Measurements from ENCODE around the gene FAM98B.

The FAM98B gene

DNA sequence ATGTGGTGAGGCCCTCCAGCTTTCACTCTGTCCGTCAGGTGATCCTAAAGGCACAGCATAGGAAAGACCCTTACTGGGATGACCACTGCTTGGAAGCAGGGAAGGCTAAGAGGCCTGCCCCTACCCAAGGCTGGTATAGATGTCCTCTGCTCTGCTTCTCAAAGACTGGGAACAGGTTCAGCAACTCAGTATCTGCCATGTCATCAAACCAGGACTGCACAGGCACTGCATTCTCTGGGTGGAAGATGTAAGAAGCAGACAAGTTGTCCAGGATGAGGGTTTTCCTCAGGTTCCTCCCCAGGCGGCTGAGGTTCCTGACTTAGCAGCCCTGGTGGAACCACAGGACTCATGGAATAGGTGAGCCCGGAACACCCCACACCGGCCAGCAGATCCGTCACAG lies 4.7 kb downstream of the FAM98B start:
- Histone ChIP-seq H3K4me3 (ENCODE audit: low read depth, low read length) (no peak overlapping the region), H3K9me3 (no peaks in the 10 kb centered on the region), H3K27me3 (no peaks in the 10 kb centered on the region), H3K36me3 (no peaks in the 10 kb centered on the region), H3K4me1 (peaks cover 6% of the 10 kb centered on the region)
- no peak for TF ChIP-seq CTCF (IDR thresholded peaks at IDR 0.05; ENCODE audit: low read depth, low read length)
- no peak for DNase-seq

DNA sequence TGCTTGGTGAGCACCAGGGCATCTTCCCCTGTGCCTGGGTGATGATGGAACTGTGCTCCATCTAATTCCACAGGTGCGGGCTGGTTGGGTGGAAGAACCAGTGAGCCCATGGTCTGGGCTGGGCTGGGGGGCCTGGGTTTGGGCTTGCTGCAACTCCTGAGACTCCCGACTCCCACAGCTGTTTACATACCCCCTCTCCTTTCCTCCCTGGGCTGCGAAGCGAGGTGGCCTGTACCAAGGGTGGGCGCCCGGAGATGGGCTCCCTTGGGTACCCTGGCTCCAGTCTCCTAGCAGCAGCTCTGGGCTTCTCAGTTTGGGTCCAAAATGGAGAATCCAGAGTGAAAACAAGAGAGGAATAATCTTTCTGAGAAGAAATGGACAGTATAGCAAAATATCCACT lies 5.6 kb downstream of the FAM98B start:
- no peak for DNase-seq
- Histone ChIP-seq H3K36me3 (no peaks in the 10 kb centered on the region), H3K4me3 (ENCODE audit: low read depth, low read length) (no peak overlapping the region), H3K9me3 (no peaks in the 10 kb centered on the region), H3K27me3 (no peaks in the 10 kb centered on the region), H3K4me1 (peaks cover 6% of the 10 kb centered on the region)
- TF ChIP-seq CTCF (IDR thresholded peaks at IDR 0.05; ENCODE audit: low read depth, low read length): no peak

GRCh38 chr15:38460543-38460942 lies 6.6 kb downstream of the FAM98B start:
- Histone ChIP-seq H3K9me3 (no peaks in the 10 kb centered on the region), H3K4me1 (no peaks in the 10 kb centered on the region), H3K27me3 (no peaks in the 10 kb centered on the region), H3K36me3 (no peaks in the 10 kb centered on the region), H3K4me3 (ENCODE audit: low read depth, low read length) (no peak overlapping the region)
- DNase-seq: no peak
- no peak for TF ChIP-seq CTCF (IDR thresholded peaks at IDR 0.05; ENCODE audit: low read depth, low read length)

DNA sequence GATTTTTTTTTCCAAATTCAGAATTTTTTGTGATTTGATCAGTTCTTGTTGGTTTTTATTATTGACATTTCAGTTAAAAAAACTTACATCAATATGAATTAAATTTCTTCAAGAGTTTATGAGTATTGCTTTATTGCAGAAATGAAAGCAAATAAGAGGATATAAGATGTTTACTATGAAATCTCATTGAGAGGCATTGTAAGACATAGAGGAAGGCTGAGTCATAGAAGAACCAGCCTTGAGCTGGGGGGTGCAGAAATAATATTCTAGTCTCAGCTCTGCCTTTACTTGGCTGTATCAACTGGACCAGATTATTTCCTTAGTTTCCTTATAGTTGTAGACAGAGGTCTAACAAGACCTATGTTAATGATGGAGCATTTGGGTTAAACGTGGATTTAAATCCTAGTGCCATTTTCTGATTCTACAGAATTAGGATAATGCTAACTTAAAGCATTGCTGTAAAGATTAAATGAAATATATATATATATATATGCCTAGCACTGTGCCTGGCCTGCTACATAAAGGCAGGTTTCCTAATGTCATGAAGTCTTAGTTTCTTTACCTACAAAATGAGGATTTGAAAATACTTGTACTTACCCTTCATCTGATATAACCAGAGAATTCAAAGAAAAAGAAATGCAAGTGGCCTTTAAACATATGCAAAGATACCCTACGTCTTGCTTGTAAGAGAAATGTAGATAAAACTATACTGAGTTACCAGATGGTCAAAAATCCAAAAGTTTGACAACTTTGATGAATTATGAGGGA lies 7.3 kb downstream of the FAM98B start:
- Histone ChIP-seq H3K27me3 (no peaks in the 10 kb centered on the region), H3K4me1 (no peaks in the 10 kb centered on the region), H3K4me3 (ENCODE audit: low read depth, low read length) (no peak overlapping the region), H3K9me3 (no peaks in the 10 kb centered on the region), H3K36me3 (no peaks in the 10 kb centered on the region)
- DNase-seq: no peak
- no peak for TF ChIP-seq CTCF (IDR thresholded peaks at IDR 0.05; ENCODE audit: low read depth, low read length)

DNA sequence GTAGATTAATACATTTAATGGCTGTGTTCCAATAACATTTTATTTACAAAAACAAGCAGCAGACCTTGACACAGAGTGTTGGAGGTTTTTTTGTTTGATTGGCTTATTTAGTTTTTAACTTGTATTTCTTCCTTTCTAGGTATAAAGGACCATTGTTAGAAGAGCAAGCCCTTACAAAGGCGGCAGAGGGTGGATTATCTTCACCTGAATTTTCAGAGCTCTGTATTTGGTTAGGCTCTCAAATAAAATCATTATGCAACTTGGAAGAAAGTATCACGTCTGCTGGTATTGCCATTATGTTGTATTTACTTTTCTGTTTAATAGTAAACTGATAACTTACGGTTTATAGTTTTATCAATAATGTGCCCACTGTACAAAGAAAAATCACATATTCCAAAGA lies 10.0 kb downstream of the FAM98B start:
- Histone ChIP-seq H3K4me3 (ENCODE audit: low read depth, low read length) (no peak overlapping the region), H3K4me1 (no peaks in the 10 kb centered on the region), H3K9me3 (no peaks in the 10 kb centered on the region), H3K27me3 (no peaks in the 10 kb centered on the region), H3K36me3 (no peaks in the 10 kb centered on the region)
- no peak for DNase-seq
- no peak for TF ChIP-seq CTCF (IDR thresholded peaks at IDR 0.05; ENCODE audit: low read depth, low read length)

DNA sequence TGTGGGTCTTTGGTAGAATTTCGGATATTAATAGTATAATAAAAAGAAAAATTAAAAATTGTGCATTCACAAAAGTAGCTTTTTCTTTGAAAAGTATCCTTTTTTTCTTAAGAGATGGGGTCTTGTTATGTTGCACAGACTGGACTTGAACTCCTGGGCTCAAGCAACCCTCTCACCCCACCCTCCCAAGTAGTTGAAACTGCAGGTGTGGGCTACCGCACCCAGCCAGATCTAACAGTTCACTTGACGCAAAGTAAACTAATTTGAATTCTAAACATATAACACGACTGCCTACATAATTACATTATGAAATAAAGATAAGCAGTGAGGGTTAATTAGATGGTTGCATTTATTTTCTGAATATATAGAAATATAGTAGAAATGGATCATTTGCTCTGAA lies 10.7 kb downstream of the FAM98B start:
- H3K4me3 ChIP-seq (ENCODE audit: low read depth, low read length): no peak overlapping the region
- H3K9me3 ChIP-seq: no peaks in the 10 kb centered on the region
- H3K36me3 ChIP-seq: no peaks in the 10 kb centered on the region
- no peak for TF ChIP-seq CTCF (IDR thresholded peaks at IDR 0.05; ENCODE audit: low read depth, low read length)
- no peaks in the 10 kb centered on the region for H3K4me1 ChIP-seq
- H3K27me3 ChIP-seq: no peaks in the 10 kb centered on the region
- no peak for DNase-seq
